GM21825 (cell line): ENCODE results near the gene MORN1.

Experiments used
- ATAC-seq: cut with Tn5 transposase; IDR thresholded peaks from one replicate; pipeline ENCODE4 v1.9.1; 2021; ENCODE audit warnings: mild to moderate bottlenecking, moderate library complexity; ENCODE audit not compliant: unreplicated experiment

MORN1 gene

GRCh38 chr1:2353551-2354438 lies 37.6 kb downstream of the MORN1 start:
- ATAC-seq: no peak

- ATAC-seq: no peak
These were observed 38.3 kb downstream of the MORN1 start for GRCh38 chr1:2352897-2353550.

- no peak for ATAC-seq
These were observed 38.9 kb downstream of the MORN1 start for GRCh38 chr1:2352341-2352896.

- ATAC-seq: no peak
These were observed 39.6 kb downstream of the MORN1 start for GRCh38 chr1:2351723-2352122.

GRCh38 chr1:2350911-2351655 lies 40.3 kb downstream of the MORN1 start:
- ATAC-seq: no peak

- no peak for ATAC-seq
These were observed 40.9 kb downstream of the MORN1 start for GRCh38 chr1:2350501-2350900.

GRCh38 chr1:2349806-2350205 lies 41.5 kb downstream of the MORN1 start:
- no peak for ATAC-seq

GRCh38 chr1:2348346-2349325 lies 42.7 kb downstream of the MORN1 start:
- no peak for ATAC-seq

- no peak for ATAC-seq
These were observed 43.5 kb downstream of the MORN1 start for GRCh38 chr1:2347896-2348295.

- ATAC-seq: no peak
These were observed 44.0 kb downstream of the MORN1 start for GRCh38 chr1:2347409-2347785.

- ATAC-seq: no peak
These were observed 44.5 kb downstream of the MORN1 start for GRCh38 chr1:2346691-2347408.

- no peak for ATAC-seq
These were observed 45.9 kb downstream of the MORN1 start for GRCh38 chr1:2345297-2346075.

GRCh38 chr1:2344744-2345296 lies 46.5 kb downstream of the MORN1 start:
- ATAC-seq: no peak

- ATAC-seq: no peak
These were observed 47.2 kb downstream of the MORN1 start for GRCh38 chr1:2344121-2344681.

- no peak for ATAC-seq
These were observed 48.1 kb downstream of the MORN1 start for GRCh38 chr1:2343023-2343935.

- ATAC-seq: no peak
These were observed 48.9 kb downstream of the MORN1 start for GRCh38 chr1:2342384-2343022.
